Lung (tissue), 12 donors: Measurements from ENCODE around the gene ARID3C. TPM values are rescaled to one million over a fixed set of nuclear protein-coding genes. Genes with fewer than 3 reads are reported as not detected.

Experiments used
- ATAC-seq: fragments of 200-7000 bp; cut with Tn5 transposase; one replicate; pipeline ENCODE4 v1.9.1; 2020; ENCODE audit warnings: moderate number of reproducible peaks; ENCODE audit not compliant: insufficient read depth, low FRiP score
- DNase-seq, 3 donors: peaks; one replicate each; pipeline ENCODE4 v3.0.0-alpha.2; 2013 to 2017
- H3K27ac ChIP-seq, 2 donors: one replicate each; pipeline ENCODE4 v1.5.1; 2013; ENCODE audit warnings: mild to moderate bottlenecking in 2 of 2, moderate library complexity in 2 of 2, control low read depth in 1 of 2, inconsistent platforms in 1 of 2, low read depth in 1 of 2, low read length in 1 of 2
- H3K27me3 ChIP-seq, 3 donors: one replicate each; pipeline ENCODE4 v1.5.1; 2013; ENCODE audit warnings: low read length in 2 of 3; ENCODE audit not compliant: control insufficient read depth in 3 of 3, insufficient read depth in 3 of 3
- H3K36me3 ChIP-seq, 4 donors: one replicate each; pipeline ENCODE4 v1.5.1; 2013; ENCODE audit warnings: low read length in 4 of 4, mild to moderate bottlenecking in 1 of 4, moderate library complexity in 1 of 4; ENCODE audit not compliant: control insufficient read depth in 4 of 4, insufficient read depth in 4 of 4
- H3K4me1 ChIP-seq, 5 donors: one replicate each; pipeline ENCODE4 v1.5.1; 2013; ENCODE audit warnings: low read length in 5 of 5, mild to moderate bottlenecking in 2 of 5, moderate library complexity in 1 of 5; ENCODE audit not compliant: control insufficient read depth in 5 of 5, insufficient read depth in 5 of 5
- H3K4me3 ChIP-seq: one replicate; pipeline ENCODE4 v1.5.1; 2013; ENCODE audit warnings: mild to moderate bottlenecking, control low read depth, moderate library complexity
- H3K9ac ChIP-seq, 2 donors: one replicate each; pipeline ENCODE4 v1.5.1; 2013; ENCODE audit warnings: low read length in 2 of 2, control low read depth in 1 of 2; ENCODE audit not compliant: insufficient read depth in 1 of 2
- H3K9me3 ChIP-seq, 4 donors: one replicate each; pipeline ENCODE4 v1.5.1; 2013; ENCODE audit warnings: low read length in 3 of 4, mild to moderate bottlenecking in 1 of 4, moderate library complexity in 1 of 4; ENCODE audit not compliant: control insufficient read depth in 4 of 4, insufficient read depth in 3 of 4
- WGBS, 2 donors: extraction: QIAGEN DNeasy Blood & Tissue Kit; methylation state at CpG; one replicate each; pipeline ENCODE4 v1.1.7; 2013; 5-methylcytosine and 5-hydroxymethylcytosine counted together
- polyA plus RNA-seq, 2 donors: library from polyadenylated mRNA; stranded (reverse); fragments of 200-250 nt; gene quantifications; one replicate each; pipeline ENCODE4 v1.2.1, GENCODE V29; 2013
- total RNA-seq, 2 donors: library from RNA; depleted of rRNA in 1 of 2; stranded (reverse); fragments of >200 nt in 1 of 2; gene quantifications; one replicate each; pipeline ENCODE4 v1.2.1, GENCODE V29; 2014 to 2021
- TF ChIP-seq, protein P1 (sequence below): IDR thresholded peaks from 2 replicates; pipeline ENCODE4 v1.5.1; 2012; ENCODE audit warnings: mild to moderate bottlenecking; ENCODE audit errors: control extremely low read depth, extremely low read depth
- donor health status: control.
- donor health status: control.
- donor health status: Bipolar disorder and iron deficiency.
- donor health status: healthy.
- donor health status: DM: yes; HTN: yes; CAD: no.

Gene ARID3C
- total and polyA plus RNA-seq, 4 donors: not detected

- TF ChIP-seq, protein P1, sequence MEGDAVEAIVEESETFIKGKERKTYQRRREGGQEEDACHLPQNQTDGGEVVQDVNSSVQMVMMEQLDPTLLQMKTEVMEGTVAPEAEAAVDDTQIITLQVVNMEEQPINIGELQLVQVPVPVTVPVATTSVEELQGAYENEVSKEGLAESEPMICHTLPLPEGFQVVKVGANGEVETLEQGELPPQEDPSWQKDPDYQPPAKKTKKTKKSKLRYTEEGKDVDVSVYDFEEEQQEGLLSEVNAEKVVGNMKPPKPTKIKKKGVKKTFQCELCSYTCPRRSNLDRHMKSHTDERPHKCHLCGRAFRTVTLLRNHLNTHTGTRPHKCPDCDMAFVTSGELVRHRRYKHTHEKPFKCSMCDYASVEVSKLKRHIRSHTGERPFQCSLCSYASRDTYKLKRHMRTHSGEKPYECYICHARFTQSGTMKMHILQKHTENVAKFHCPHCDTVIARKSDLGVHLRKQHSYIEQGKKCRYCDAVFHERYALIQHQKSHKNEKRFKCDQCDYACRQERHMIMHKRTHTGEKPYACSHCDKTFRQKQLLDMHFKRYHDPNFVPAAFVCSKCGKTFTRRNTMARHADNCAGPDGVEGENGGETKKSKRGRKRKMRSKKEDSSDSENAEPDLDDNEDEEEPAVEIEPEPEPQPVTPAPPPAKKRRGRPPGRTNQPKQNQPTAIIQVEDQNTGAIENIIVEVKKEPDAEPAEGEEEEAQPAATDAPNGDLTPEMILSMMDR: no peak
- H3K4me3 ChIP-seq: no peak overlapping the region
- H3K9ac ChIP-seq: no peak overlapping the region
- H3K27ac ChIP-seq: peak overlapping the region; percentile 60 to 88
- H3K9me3 ChIP-seq: no peaks in the 10 kb centered on the region
- no peak for ATAC-seq
- H3K4me1 ChIP-seq: peaks cover 12 to 53% (median 35%) of the 10 kb centered on the region in 5 donors
- 49 to 61% methylated on average over 11 of the region's 11 CpGs for WGBS, 2 donors
- no peaks in the 10 kb centered on the region for H3K27me3 ChIP-seq
- peak; percentile 91 to 95 (median 92) for DNase-seq
- peaks cover 0 to 15% (median 8%) of the 10 kb centered on the region in 4 donors for H3K36me3 ChIP-seq
These were observed 25.6 kb upstream of the ARID3C start for GRCh38 chr9:34654323-34655051.

DNA sequence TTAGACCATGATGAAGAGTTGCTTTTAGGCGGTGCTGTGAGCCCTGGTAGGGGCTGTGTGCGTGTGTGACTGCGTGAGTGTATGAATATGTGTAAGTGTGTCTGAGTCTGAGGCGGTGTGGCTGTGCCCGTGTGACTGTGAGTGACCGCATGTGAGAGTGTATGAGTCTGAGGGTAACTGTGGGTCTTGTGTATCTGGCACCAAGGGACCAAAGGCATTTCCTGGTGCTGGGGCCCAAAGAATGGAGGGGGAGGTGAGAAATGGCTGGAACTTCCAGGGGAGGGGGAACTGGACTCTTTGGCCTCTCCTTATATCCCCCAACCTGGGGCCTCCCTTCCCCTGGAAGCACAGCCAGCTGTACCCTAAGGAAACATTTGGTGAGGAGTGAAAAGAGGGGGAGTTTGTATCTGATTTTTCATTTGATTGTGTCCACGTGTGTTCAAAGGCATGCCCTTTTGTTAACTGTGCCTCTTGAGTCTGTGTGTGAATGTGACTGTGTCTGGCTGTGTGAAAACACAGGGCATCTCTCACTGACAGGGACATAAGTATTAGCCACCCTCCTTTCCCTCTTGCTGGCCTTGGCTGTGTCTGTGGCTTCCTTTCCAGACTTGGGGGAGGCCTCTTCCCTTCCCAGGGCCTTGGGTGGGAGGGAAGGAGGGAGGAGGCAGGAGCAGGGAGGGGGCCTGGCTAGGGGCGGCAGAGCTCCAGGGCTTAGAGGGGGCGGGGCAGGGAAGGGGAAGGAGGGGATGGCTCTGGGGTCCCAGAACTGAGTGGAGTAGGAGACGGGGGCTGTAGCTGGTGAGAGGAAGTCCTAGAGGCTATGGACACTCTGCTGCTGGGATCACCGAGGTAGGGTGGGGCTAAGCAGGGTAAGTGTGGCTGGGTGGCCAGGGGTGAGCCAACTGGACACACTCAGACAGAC is 24.5 kb upstream of the ARID3C start:
- no peaks in the 10 kb centered on the region for H3K9me3 ChIP-seq
- TF ChIP-seq, protein P1: no peak
- peak overlapping the region in 1 of 2 donors; percentile 44 for H3K9ac ChIP-seq
- no peak for ATAC-seq
- DNase-seq: peak; percentile 83 to 92 (median 89)
- peak overlapping the region; percentile 81 to 88 for H3K27ac ChIP-seq
- H3K36me3 ChIP-seq: peaks cover 0 to 24% (median 16%) of the 10 kb centered on the region in 4 donors
- peaks cover 12 to 53% (median 35%) of the 10 kb centered on the region in 5 donors for H3K4me1 ChIP-seq
- no peaks in the 10 kb centered on the region for H3K27me3 ChIP-seq
- no peak overlapping the region for H3K4me3 ChIP-seq
- 43 to 49% methylated on average over 11 of the region's 11 CpGs for WGBS, 2 donors

DNA sequence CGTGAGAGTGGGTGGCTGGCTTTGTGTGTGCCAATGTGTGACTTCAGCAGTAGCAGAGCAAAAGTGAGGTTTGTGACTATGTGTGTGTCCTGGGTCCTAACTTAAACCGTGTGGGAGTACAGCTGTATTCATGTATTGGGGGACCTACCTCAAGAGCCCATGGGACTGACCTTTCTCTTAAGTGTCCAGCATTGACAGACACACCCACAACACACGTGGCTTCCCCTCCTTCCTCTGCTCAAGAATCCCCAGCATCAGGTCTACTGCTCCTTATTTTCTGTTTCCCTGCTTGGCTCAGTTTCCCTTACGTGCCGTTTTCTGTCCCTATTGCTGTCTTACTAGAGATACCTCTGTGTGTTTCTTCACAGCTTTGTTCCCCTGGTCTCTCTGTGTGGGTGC is 23.7 kb upstream of the ARID3C start:
- H3K4me1 ChIP-seq: peaks cover 12 to 58% (median 35%) of the 10 kb centered on the region in 5 donors
- H3K27me3 ChIP-seq: no peaks in the 10 kb centered on the region
- TF ChIP-seq, protein P1: no peak
- H3K36me3 ChIP-seq: peaks cover 0 to 23% (median 18%) of the 10 kb centered on the region in 4 donors
- H3K9me3 ChIP-seq: no peaks in the 10 kb centered on the region
- peak overlapping the region; percentile 81 to 88 for H3K27ac ChIP-seq
- WGBS, 2 donors: 26 to 55% methylated on average over 5 of the region's 5 CpGs
- DNase-seq (peak in 2 of 3 donors; percentile 24 to 33), ATAC-seq (no peak)
- H3K4me3 ChIP-seq: peak overlapping the region; percentile 30
- H3K9ac ChIP-seq: peak overlapping the region in 1 of 2 donors; percentile 44
